ENCODE data around the gene CATSPERZ.
A peak's percentile ranks its signal among the peaks of the same experiment; 100 is the strongest.

The CATSPERZ gene

DNA sequence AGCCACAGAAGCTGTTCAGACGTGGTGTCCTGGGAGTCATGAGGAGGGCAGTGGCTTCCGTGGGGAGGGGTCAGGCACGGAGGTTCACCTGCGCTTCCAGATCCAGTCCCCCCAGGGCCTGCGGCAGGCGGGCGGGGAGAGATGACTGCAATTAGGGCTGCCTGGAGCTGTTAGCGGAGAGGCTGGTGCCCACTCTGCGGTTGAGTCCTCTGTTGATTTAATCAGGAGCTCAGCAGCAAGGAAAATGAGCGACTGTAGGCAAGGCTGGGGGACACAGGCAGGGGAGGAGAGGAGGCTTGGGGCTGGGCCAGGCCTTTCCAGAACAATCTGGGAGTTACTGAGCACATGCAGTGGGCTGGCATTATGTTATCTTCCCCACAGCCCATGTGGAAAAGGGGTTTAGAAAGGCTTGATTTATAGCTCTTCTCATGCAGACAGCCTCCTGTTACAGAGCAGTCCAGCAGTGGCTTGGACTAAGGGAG, 35.7 kb upstream of the CATSPERZ start:
- DNase-seq = no peak

DNA sequence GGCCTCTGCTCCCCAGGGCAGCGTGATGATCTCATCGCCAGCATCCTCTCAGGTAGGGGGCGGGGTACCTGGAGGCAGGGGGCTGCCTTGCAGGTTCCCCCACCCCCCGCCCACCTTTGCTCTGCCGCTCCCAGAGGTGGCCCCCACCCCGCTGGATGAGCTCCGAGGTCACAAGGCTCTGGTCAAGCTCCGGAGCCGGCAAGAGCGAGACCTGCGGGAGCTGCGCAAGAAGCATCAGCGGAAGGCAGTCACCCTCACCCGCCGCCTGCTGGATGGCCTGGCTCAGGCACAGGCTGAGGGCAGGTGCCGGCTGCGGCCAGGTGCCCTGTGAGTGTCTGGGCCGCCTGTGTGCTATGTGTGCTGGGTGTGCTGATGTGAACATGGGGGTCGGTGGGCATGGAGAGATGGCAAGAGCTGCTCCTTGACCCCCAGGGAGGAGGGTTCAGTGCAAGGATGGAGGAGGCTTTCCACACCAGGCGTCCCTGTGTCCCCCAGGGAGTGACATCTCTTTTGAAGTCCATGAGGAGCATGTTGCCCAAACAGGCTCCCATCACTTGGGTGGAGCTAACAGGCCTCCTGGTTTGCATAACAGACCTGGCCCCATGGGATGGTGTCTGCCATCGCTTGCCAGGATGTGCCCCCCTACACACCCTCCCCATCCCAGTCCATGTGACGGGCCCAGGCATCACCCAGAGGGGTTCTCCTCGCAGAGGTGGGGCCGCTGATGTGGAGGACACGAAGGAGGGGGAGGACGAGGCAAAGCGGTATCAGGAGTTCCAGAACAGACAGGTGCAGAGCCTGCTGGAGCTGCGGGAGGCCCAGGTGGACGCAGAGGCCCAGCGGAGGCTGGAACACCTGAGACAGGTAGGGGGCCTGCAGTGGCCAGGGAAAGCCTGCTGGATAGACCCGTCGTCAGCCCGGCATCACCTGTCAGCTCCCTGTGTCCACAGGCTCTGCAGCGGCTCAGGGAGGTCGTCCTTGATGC, 34.7 kb upstream of the CATSPERZ start:
- DNase-seq = no peak

DNA sequence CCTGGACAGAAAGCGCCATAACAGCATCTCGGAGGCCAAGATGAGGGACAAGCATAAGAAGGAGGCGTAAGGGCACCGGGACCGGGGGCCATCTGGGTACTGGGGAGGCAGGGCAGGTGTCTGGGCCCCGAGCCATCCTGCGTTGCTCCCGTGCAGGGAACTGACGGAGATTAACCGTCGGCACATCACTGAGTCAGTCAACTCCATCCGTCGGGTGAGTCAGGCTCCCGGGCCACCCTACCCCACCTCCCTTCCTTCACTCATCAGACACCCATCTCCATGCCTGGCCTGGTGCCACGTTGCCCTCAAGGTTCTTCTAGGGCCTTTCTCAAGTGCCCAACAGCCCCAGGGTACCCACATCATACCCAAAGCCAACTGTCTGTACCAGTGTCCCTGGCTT, 33.8 kb upstream of the CATSPERZ start:
- no peak for DNase-seq

DNA sequence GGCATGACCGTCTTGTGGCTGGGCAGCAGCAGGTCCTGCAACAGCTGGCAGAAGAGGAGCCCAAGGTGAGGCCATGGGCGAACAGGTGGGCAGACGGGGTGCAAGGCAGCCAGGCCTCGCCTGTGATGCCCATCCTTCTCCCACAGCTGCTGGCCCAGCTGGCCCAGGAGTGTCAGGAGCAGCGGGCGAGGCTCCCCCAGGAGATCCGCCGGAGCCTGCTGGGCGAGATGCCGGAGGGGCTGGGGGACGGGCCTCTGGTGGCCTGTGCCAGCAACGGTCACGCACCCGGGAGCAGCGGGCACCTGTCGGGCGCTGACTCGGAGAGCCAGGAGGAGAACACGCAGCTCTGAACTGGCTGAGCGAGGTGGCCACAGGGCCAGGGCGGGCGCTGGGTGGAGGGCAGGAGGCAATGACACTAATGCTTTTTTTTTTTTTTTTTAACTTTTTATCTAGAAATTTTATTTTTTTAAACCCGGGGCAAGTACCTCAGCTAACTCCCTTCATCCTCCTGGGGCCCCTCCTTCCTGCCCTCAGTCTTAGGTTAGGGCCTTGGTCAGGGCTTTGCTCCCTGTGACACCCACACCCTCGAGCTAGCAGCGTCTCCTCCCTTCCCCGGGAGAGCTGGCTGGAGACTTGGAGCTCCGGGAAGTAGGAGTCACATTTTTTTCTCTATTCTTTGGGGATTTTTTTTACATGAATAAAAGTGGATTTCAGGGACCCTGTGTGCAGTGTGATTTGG, 32.8 kb upstream of the CATSPERZ start:
- DNase-seq = no peak

DNA sequence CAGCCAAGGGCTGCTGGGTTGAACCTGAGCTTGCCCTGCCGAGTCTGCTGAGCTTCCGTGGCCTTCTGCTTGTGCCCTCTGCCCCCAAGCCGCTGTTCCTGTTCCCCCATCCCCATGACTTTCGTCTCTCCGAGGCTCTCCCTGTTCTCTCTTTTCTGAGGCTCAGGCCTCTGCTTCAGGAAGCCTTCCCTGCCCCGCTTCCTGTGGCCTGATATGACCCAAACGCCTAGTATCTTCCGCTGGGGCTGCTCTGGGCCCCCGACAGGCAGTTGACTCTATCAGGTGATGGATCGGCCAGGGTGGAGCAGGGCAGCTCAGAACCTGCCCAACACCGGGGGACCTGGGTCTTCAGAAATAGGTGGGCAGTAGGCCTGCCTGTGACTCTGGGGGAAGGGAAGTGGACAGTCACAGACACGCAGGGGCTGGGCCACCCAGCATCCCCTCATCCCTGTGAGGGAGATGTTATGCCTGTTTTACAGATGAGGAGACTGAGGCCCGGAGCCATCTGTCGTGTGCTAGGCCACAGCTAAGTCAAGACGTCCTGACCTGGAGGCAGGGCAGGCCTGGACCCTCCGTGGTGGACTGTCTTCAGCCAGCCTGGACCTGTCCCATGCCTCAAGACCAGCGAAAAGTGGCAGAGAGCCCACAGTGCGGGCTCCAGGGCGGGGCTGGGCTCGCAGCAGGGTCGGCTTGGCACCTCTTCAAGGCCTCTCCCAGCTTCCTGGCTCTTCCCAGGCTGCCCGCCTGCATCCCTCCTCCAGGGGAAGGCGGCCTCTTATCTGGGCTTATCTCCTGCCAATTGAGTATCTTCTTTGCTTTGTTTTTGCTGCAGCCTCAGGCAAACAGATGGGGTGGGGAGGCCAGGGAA, 31.9 kb upstream of the CATSPERZ start:
- no peak for DNase-seq

DNA sequence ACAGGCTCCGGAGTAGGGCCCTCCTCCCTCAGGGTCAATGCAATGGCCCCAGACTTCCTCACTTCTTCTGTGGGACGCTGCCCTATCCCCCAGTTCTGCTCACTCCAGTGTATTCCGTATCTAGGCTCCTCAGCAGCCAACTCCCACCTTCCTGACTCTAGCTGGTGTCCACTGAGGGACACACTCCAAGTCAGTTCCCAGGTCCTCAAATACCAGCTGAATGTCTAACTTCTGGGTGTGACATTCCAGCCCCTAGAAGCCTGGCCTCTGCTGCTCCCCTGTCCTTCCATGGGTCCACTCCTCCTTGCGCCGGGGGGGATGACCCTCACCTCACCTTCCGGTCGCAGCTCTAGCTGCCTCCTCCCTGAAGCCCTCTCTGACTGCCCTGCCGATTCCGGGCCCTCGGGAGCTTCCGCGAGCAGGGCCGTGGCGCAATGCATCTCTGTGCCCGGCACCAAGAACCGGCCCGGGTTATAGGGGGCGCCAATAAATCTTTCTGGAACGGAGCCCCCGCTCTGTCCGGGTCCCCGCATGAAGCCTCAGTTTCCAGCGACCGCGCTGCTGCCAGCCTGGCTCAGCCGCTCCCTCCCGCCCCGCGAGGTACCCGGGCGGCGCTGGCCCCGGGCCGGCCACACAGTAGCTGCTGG, 31.1 kb upstream of the CATSPERZ start:
- DNase-seq = peak; percentile 74

DNA sequence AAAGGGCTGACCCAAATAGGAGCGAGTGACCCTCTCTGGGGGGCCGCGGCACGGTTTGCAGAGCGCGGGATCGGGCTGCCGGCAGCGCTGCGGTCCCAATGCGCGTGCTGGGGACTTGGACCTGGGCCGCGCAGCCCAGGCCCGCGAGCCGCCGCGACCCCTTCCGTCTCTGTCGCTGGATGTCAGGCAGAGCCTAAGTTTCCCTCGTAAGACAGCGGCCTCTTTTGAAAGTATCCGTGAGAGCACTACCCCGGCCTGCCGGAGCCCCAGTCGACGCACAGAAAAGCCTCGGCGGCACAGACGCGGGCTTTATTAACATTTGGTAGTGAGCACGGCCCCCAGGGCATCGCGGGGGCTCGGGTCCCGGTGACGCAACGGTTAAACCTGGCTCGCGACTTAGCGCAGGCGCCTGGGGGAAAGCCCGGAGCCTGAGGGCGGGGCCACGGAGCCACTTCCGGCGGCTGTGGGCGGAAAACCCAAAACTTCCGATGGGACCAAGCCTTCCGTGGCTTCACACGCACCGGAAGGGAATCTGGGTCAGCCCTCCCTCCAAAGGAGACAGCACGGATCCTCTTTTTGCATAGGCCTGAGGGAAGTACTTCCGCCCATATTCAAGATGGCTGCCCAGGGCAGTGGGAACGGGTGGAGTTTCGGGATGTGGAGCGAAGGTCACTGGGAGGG, 30.5 kb upstream of the CATSPERZ start:
- peak; percentile 98 for DNase-seq

DNA sequence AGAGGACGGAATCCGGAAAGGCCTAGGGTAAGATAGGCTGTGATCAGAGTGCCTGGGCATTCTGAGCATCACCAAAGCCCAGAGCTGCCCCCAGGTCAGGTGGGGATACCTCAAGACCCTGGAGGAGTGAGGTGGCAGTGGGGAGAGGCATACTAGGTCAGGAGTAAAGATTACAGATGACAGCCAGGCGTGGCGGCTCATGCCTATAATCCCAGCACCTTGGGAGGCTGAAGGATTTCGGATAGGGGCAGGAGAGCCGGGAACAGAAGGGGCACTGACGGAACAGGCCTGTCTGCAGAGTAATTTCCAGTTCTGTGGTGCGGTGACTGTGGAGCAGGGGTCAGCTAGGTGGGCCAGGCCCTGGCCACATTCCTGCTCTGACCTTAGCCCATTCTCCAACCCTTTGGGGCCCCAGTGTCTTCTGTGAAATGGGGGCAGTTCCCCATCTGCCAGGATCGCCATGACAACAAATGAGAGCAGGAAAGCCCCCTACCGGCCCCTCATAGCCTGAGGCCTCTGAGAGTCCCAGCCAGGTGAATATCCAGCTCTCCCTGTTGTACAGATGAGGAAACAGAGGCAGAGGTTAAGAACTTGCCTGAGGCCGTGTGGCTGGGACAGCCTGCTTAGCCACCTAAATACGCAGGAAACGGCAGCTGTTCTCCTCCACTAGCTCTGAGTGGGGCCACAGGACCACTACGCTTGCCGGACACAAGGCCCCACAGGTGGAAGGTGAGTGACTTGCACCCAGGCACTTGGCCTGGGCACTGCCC, 24.9 kb upstream of the CATSPERZ start:
- no peak for DNase-seq

DNA sequence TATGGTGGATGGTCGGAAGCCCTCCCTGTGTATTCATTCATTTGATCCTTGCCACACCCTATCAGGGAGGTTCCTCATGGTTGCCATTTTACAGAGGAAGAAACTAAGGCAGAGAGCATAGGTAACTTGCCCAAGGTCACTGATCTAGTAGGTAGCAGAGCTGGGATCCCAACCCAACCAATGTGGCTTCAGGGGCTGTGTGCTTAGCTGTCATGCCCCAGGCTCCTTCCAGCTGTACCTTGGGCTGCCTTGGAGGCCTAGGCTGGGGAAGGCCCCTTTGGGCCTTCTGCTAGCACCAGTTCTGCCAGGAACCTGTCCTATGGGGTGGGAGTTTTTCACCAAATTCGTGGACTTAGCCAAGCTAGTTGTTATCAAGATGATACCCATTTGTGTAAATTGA, 24.3 kb upstream of the CATSPERZ start:
- no peak for DNase-seq

DNA sequence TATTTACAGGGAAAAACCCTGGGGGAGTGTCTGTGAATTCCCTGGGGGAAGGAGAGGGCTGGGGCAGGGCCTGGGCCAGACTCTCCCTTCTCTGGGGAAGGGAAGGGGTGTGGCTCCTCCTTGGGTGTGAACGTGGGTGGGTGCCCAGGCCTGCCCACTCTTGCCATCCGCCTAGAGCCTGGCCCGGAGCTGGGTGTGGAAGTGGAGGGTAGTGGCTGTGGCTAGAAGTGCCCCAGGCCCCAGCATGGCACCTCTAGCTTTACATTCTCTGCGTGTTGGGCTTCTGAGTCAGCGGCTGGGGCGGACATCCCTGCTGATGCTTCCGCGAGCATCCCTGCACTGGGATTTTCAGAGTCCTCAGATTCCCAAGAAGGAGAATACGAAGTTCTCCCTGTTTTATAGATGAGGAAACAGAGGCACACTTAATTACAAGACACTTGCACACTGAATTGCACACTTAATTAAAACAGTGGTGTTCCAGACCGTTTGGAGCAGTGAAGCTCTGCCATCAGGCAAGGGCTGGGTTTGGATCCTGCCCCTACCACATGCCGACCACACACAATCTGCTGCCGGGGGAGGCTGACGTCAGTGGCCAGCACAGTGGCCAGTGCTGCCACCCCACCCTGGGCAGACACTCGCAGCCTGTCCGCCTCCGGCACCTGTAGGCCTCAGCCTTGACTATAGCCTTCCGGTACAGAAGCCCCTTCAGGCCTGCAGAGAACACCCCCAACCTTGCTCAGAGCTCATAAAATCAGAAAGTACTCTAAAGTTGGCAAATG, 23.3 kb upstream of the CATSPERZ start:
- no peak for DNase-seq

DNA sequence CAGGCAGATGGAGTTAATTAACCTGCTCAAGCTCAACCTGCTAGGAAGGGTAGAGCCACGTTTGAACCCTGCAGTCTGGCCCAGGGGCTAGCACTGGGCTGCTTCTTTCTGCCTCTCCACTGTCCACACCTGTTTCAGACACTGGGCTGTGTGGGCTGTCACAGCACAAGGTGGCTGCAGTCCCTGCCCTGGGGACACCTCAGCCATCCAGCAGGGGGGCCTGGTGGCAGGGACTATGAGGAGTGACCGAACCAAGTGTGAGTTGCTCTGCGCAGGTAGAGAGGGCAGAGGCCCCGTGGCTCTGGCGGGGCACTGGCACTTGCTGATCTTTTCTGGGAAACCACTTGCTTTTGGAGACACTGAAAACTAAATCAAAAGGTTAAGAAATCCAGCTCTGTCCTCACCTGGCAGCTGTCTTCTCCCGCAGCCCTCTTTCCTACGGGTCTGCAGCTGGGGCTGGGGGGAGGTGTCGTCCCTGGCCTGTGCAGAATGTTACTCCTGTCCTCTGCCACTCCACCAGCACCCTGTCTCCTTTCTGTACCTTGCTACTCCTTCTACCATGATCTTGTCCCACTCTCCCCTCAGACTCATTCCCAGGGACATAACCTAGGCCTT, 21.5 kb upstream of the CATSPERZ start:
- no peak for DNase-seq

DNA sequence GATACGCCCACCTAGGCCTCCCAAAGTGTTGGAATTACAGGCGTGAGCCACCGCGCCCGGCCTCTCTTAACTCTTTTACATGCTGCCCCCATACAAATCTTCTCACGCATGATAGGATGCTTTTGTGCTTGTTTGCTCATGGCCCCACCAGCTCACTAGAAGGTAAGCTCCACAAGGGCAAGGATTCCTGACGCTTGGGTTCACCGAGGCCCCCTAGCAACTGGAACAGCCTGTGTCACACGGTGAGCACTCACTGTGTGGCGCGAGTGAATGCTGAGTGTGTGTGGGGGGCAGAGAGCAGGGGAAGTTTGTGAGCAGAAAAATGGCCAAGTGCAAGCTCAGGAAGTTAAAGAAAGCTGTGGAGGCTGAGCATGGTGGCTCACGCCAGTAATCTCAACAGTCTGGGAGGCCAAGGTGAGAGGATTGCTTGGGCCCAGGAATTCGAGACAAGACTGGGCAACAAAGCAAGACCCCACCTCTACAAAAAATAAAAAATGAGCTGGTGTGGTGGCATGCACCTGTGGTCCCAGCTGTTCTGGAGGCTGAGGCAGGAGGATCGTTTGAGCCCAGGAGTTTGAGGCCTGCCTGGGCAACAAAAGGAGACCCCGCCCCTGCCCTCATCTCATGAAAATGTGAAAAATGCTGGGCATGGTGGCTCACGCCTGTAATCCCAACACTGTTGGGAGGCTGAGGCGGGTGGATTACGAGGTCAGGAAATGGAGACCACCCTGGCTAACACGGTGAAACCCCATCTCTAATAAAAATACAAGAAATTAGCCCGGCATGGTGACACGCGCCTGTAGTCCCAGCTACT, 18.0 kb upstream of the CATSPERZ start:
- DNase-seq = no peak

DNA sequence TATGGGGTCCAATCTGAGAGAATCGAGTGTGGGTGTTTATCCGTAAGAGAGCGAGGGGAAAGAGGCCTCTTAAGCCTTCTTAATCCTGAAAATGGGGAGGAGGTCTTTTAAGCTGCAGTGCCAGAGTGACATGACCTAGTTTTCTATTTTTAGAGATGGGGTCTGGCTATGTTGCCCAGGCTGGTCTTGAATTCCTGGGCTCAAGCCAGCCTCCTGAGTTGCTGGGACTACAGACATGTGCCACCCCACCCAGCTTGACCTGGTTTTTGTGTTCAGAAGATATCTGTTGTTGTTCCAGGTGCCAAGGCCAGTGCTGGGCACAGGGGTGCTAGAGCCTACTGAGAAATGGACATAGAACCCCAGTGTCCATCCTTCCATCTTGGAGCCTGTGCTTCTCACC, 17.1 kb upstream of the CATSPERZ start:
- DNase-seq = no peak

DNA sequence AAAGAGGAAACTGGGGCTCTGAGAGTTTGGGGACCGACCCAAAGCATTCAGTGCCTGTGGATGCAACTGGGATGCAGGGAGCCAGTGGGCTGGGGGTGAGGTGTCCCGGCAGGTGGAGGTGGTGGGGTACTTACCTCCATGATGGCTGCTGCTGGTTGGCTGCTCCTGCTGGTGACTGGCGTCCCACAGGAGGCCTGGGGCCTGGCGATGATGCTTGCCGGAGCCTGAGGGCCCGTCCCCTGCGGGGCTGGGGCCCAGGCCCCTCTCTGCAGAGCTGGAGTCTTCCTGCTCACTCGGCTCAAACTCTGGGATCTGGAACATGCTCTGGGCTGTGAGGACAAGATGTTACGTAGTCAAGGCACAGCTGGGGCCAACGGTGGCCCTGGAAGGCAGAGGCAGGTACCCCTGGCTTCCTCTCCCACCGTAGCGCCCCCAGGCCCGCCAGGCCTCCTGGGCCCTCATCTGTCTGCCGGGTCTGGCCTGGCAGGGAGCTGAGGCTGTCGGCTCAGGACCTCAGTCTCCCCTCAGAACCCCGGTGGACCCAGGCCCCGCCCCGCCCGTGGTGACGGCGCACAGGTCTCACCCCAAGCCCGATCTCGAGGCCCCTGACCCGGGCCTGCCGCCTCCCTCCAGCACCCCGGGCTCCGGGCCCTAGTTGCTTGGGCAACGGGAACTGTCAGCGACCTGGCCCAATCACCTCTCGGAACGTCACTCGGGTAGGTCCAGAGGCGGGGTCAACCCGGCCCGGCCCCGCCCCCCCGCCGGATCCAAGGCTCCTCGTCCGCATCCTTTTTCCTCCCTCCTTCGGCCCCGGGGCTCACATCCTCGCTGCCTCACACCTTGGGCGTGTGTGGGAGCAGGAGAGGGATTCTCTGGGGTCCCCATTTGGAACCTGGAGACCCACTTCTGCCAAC, 15.9 kb upstream of the CATSPERZ start, which contains the start of gene BAD:
Gene BAD, minus strand, starts transcription at position 618 of the 914 bp plus-strand sequence. Its CDS starts 297 bp downstream, at position 321.
- peak; percentile 96 for DNase-seq

DNA sequence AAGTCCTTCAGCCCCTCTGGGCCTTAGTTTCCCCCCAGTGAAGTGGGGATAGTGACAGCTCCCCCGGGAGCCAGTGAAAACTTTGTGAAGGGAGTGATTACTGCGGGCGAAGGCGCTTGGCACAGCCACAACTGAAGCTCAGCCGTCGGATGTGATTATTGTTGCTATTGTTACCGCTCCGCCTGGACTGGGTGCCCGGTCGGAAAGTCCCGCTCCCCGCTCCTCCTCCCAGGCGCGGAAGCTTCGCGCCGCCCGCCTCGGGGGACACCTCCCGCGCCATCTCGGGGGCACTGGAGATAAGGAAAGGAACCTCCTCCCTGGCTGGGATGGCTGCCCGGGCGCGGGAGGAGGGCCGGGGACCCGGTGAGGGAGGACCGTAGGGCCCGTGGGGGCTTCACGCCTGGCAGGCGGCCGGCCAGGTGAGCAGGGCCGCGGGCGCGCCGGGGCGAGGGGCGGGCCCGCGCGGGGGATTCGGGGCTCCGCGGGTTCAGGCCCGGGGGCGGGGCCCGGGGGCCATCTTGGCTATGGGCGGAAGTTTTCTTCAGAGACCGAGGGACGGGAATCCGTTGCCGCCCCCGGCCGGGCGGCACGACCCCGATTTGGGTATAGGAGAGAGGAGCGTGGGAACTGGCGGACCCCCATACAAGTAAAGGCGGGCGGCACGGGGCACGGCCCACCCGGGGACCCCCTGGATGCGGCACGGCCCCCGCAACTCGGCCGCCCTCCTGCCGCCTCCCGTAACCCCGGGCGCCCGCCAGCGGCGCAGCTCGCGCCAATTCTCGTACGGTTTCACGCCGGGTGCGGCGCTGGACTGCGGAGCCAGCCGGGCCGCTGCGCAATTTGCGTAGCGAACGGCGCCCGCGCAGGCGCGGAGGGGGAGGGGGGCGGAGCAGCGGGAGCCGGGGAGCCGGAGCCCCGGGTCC, 14.9 kb upstream of the CATSPERZ start, which contains the start of gene GPR137:
Gene GPR137, plus strand, starts transcription at position 887 of the 923 bp plus-strand sequence. CDS start 677 bp downstream, outside the sequence.
- peak; percentile 93 for DNase-seq
